Measurements from ENCODE around the gene AHRR. TPM values are rescaled to one million over a fixed set of nuclear protein-coding genes. Genes with fewer than 3 reads are reported as not detected.

Gene AHRR
- total and polyA plus RNA-seq, 2 of the 4 experiments (the other 2 are of a cell fraction), result 15.6 to 37.1 TPM

DNA sequence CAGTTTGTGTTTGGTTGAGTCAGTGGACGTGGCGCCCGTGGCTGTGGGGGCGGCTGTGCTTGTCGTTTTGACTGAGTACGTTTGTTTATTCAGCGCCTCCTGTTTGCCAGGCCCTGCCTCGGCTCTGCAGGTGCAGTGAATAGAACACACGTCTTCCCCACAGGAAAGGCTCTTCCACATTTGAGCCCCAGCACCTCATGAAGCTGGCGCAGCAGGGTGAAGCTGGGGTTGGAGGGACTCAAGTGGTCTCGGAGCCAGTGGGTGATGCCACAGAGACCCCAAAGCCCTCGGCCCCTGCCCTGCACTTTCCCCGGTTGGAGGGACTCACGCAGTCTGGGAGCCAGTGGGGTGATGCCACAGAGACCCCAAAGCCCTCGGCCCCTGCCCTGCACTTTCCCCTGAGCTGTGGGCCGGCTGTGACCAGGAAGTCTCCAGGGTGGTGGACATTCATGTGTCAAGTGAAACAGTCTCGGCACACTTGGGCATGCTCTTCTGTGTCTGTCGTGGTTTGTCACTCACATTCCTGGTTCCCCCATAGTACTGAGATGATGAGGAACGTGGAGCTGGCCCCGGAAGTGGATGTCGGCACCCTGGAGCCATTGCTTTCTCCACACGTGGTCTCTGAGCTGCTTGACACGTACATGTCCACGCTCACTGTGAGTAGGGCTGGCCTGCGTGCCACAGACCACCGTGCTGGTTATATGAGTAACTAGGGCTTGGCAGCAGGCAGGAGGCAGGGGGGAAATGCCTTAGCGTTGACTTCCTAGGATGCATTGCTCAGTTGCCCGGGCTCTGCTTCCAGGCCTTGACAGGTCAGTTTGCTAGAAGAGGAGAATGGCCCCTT is 135.1 kb downstream of the AHRR start:
- Histone ChIP-seq H4K91ac (ENCODE audit: insufficient read depth, low read depth, low read length) (no peak overlapping the region), H3K14ac (replicated peaks; ENCODE audit: low read depth, low read length) (no peak overlapping the region), H3K27ac (ENCODE audit: insufficient read depth, low read length) (no peak overlapping the region), H3K23ac (ENCODE audit: low read depth, low read length) (no peak overlapping the region), H3K9me3 (ENCODE audit: control insufficient read depth, insufficient read depth, low read length) (peaks cover 5% of the 10 kb centered on the region), H3K18ac (ENCODE audit: low read depth, low read length) (no peak overlapping the region), H3K4me2 (ENCODE audit: low read depth, low read length) (no peak overlapping the region), H2AK9ac (replicated peaks; ENCODE audit: low read depth, low read length, poor library complexity) (no peak overlapping the region), H3K4me3 (ENCODE audit: insufficient read depth, low read depth, low read length) (no peak overlapping the region), H3K4ac (ENCODE audit: low read depth, low read length) (no peak overlapping the region), H4K5ac (ENCODE audit: low read depth, low read length) (no peak overlapping the region), H2AFZ (replicated peaks; ENCODE audit: low read length, poor library complexity) (no peak overlapping the region), H2AK5ac (ENCODE audit: low read depth, low read length) (no peak overlapping the region), H3K56ac (ENCODE audit: extremely low read depth, insufficient read depth, low read length) (no peak overlapping the region), H2BK120ac (ENCODE audit: low read depth, low read length) (no peak overlapping the region), H3K4me1 (ENCODE audit: control insufficient read depth, insufficient read depth, low read length) (peaks cover 2% of the 10 kb centered on the region), H2BK15ac (ENCODE audit: low read depth, low read length) (no peak overlapping the region), H3K9me1 (ENCODE audit: insufficient read depth, low read length) (peaks cover 29% of the 10 kb centered on the region; the same call in 1 of the 2 replicates), H4K8ac (ENCODE audit: low read depth in 2 of 2, low read length in 2 of 2) (no peak overlapping the region), H3K9ac (ENCODE audit: low read depth, low read length) (no peak overlapping the region), H4K20me1 (ENCODE audit: insufficient read depth, low read length) (peaks cover 34% of the 10 kb centered on the region), H2BK20ac (ENCODE audit: low read depth, low read length) (no peak overlapping the region), H2BK5ac (ENCODE audit: low read depth, low read length, poor library complexity, severe bottlenecking) (no peak overlapping the region), H3K36me3 (ENCODE audit: control insufficient read depth, insufficient read depth, low read length) (peaks cover 73% of the 10 kb centered on the region), H3K79me1 (ENCODE audit: low read depth in 1 of 2, low read length in 2 of 2) (peaks cover 23 to 74% of the 10 kb centered on the region in 2 experiments), H3K27me3 (ENCODE audit: control insufficient read depth, insufficient read depth, low read length) (no peaks in the 10 kb centered on the region)
- DNase-seq, result no peak
- in situ Hi-C loops (cut with MboI; ENCODE audit: low sequenced_read_pairs), result no loop called here
- intact Hi-C loops (cut with micrococcal nuclease), result no loop called here
- BruUV-seq (replicated peaks), result no TSS peak
- dilution Hi-C loops (cut with HindIII; ENCODE audit: low sequenced_read_pairs, unreplicated experiment), result no loop called here
- ATAC-seq (ENCODE audit: low read depth), result no peak
- TF ChIP-seq BHLHE40 (IDR thresholded peaks at IDR 0.05; ENCODE audit: low read depth, low read length), result no peak
- ChIA-PET CTCF (interaction anchor here (1.3 kb wide), 1 partner anchor 10 kb away, joined by 4 read pairs; no protein-coding TSS in a partner anchor), POLR2A (ENCODE audit: unreplicated experiment) (no interaction called here)
- 94% methylated on average over 15 of the region's 28 CpGs; no CpG with 5 or more reads in 1 of the 2 experiments for WGBS, 2 experiments (ENCODE audit: extremely low coverage in 2 of 2, insufficient read length in 1 of 2)
